OCI-LY1 (cell line): ENCODE data around the gene SSC5D.

Source experiments
- H2AFZ ChIP-seq: fragments of 200-600 bp; sonication (generic), shearing (Covaris generic); 2 replicates; pipeline ENCODE4 v1.6.0; 2014; ENCODE audit warnings: antibody characterized with exemption, mild to moderate bottlenecking, low read length
- H3F3A ChIP-seq: fragments of 200-600 bp; sonication (generic), shearing (Covaris generic); 2 replicates; pipeline ENCODE4 v1.6.0; 2014; ENCODE audit warnings: mild to moderate bottlenecking, antibody characterized with exemption, low read length, moderate library complexity; ENCODE audit not compliant: insufficient read depth
- H3K27ac ChIP-seq: fragments of 200-600 bp; sonication (generic); 2 replicates; pipeline ENCODE4 v1.5.1; 2014; ENCODE audit warnings: low read length, mixed run types, mild to moderate bottlenecking, low read depth; ENCODE audit not compliant: poor library complexity, severe bottlenecking
- H3K27me3 ChIP-seq: fragments of 200-600 bp; sonication (generic); 2 replicates; pipeline ENCODE4 v1.6.0; 2014; ENCODE audit warnings: antibody characterized with exemption, mild to moderate bottlenecking, low read length, moderate library complexity; ENCODE audit not compliant: insufficient read depth
- H3K36me3 ChIP-seq: fragments of 200-600 bp; sonication (generic); 2 replicates; pipeline ENCODE4 v1.6.1; 2014; ENCODE audit warnings: mild to moderate bottlenecking, antibody characterized with exemption, low read length, moderate library complexity, mixed read lengths; ENCODE audit not compliant: insufficient read depth
- H3K4me1 ChIP-seq: fragments of 200-600 bp; sonication (generic); 2 replicates; pipeline ENCODE4 v1.5.1; 2014; ENCODE audit warnings: mild to moderate bottlenecking, low read length, moderate library complexity; ENCODE audit not compliant: insufficient read depth, severe bottlenecking
- H3K4me2 ChIP-seq: fragments of 200-600 bp; sonication (generic), shearing (Covaris generic); 2 replicates; pipeline ENCODE4 v1.6.1; 2014; ENCODE audit warnings: low read length
- H3K4me3 ChIP-seq: fragments of 200-600 bp; sonication (generic); 2 replicates; pipeline ENCODE4 v1.5.1; 2014; ENCODE audit warnings: low read length, low read depth, mild to moderate bottlenecking, mixed read lengths; ENCODE audit not compliant: poor library complexity, severe bottlenecking
- H3K79me2 ChIP-seq: fragments of 200-600 bp; shearing (Covaris generic); 2 replicates; pipeline ENCODE4 v1.6.1; 2016; ENCODE audit warnings: mixed run types, low read length, mixed read lengths; ENCODE audit not compliant: insufficient read depth
- H3K9ac ChIP-seq: fragments of 200-600 bp; sonication (generic), shearing (Covaris generic); 2 replicates; pipeline ENCODE4 v1.6.1; 2014; ENCODE audit warnings: mild to moderate bottlenecking, low read length, mixed read lengths
- H3K9me2 ChIP-seq: fragments of 200-600 bp; sonication (generic), shearing (Covaris generic); 2 replicates; pipeline ENCODE4 v1.6.1; 2014; ENCODE audit warnings: low read depth, mild to moderate bottlenecking, low read length, mixed read lengths
- H3K9me3 ChIP-seq: fragments of 200-600 bp; shearing (Covaris generic); 2 replicates; pipeline ENCODE4 v1.6.1; 2014; ENCODE audit warnings: low read length, mixed read lengths
- H4K20me1 ChIP-seq: fragments of 200-600 bp; sonication (generic), shearing (Covaris generic); 2 replicates; pipeline ENCODE4 v1.6.0; 2016; ENCODE audit warnings: mild to moderate bottlenecking, low read length; ENCODE audit not compliant: insufficient read depth
- CTCF ChIP-seq: fragments of 200-600 bp; sonication (generic), shearing (Covaris generic); IDR thresholded peaks from 2 replicates; pipeline ENCODE4 v1.5.1; 2017; ENCODE audit warnings: mild to moderate bottlenecking, antibody characterized with exemption, low read length, moderate library complexity, mixed read lengths
- EZH2 ChIP-seq: fragments of 200-600 bp; sonication (generic), shearing (Covaris generic); IDR thresholded peaks from 2 replicates; pipeline ENCODE4 v1.8.0; 2017; ENCODE audit warnings: borderline replicate concordance, mixed run types, mild to moderate bottlenecking, antibody characterized with exemption, low read length, moderate library complexity, mixed read lengths

SSC5D gene

GRCh38 chr19:55478364-55478763, 9.9 kb upstream of the SSC5D start:
- H3K9ac ChIP-seq: no peak overlapping the region
- H3K4me3 ChIP-seq: no peak overlapping the region
- H3K36me3 ChIP-seq: no peaks in the 10 kb centered on the region
- no peaks in the 10 kb centered on the region for H3F3A ChIP-seq
- no peaks in the 10 kb centered on the region for H3K79me2 ChIP-seq
- no peaks in the 10 kb centered on the region for H3K27me3 ChIP-seq
- peaks cover 17% of the 10 kb centered on the region for H3K4me1 ChIP-seq
- no peaks in the 10 kb centered on the region for H3K9me3 ChIP-seq
- no peaks in the 10 kb centered on the region for H3K9me2 ChIP-seq
- TF ChIP-seq CTCF (no peak), EZH2 (no peak)
- no peak overlapping the region for H3K27ac ChIP-seq
- H4K20me1 ChIP-seq: no peaks in the 10 kb centered on the region
- no peak overlapping the region for H2AFZ ChIP-seq
- peak overlapping the region; percentile 60; the same call in 1 of the 2 replicates for H3K4me2 ChIP-seq

- H3K79me2 ChIP-seq: no peaks in the 10 kb centered on the region
- no peak overlapping the region for H3K4me2 ChIP-seq
- H3K27me3 ChIP-seq: no peaks in the 10 kb centered on the region
- TF ChIP-seq CTCF (no peak), EZH2 (no peak)
- H2AFZ ChIP-seq: no peak overlapping the region
- H3F3A ChIP-seq: no peaks in the 10 kb centered on the region
- no peak overlapping the region for H3K27ac ChIP-seq
- H3K9me3 ChIP-seq: no peaks in the 10 kb centered on the region
- peaks cover 20% of the 10 kb centered on the region for H3K4me1 ChIP-seq
- H4K20me1 ChIP-seq: no peaks in the 10 kb centered on the region
- no peak overlapping the region for H3K4me3 ChIP-seq
- H3K9ac ChIP-seq: no peak overlapping the region
- H3K9me2 ChIP-seq: no peaks in the 10 kb centered on the region
- H3K36me3 ChIP-seq: no peaks in the 10 kb centered on the region; the same call in 1 of the 2 replicates
These were observed 9.2 kb upstream of the SSC5D start for GRCh38 chr19:55479045-55479444.

- Histone ChIP-seq H3K79me2 (no peaks in the 10 kb centered on the region), H3F3A (no peaks in the 10 kb centered on the region), H3K9me2 (no peaks in the 10 kb centered on the region), H3K9ac (no peak overlapping the region), H3K4me1 (peaks cover 26% of the 10 kb centered on the region), H4K20me1 (no peaks in the 10 kb centered on the region), H3K9me3 (no peaks in the 10 kb centered on the region), H3K27me3 (no peaks in the 10 kb centered on the region), H3K4me3 (no peak overlapping the region), H3K27ac (no peak overlapping the region), H3K4me2 (no peak overlapping the region), H2AFZ (no peak overlapping the region), H3K36me3 (no peaks in the 10 kb centered on the region; the same call in 1 of the 2 replicates)
- TF ChIP-seq CTCF (no peak), EZH2 (no peak)
These were observed 8.6 kb upstream of the SSC5D start for GRCh38 chr19:55479451-55480230.
